HG02623 (cell line): ENCODE measurements around the gene SCG3.
"Not testable (repeated sequence)": the region's sequence is repeated elsewhere in the genome, so short reads cannot be mapped to it uniquely, and the experiment has no call there.

Source experiments
- ATAC-seq: cut with Tn5 transposase; IDR thresholded peaks from one replicate; pipeline ENCODE4 v1.9.1; 2021; ENCODE audit warnings: moderate library complexity; ENCODE audit not compliant: unreplicated experiment

Gene SCG3

GRCh38 chr15:51681303-51681963, at the start of gene SCG3:
Gene SCG3, plus strand, starts transcription at chr15:51681503. Its CDS starts 253 bp downstream, at chr15:51681756.
- ATAC-seq: no peak

GRCh38 chr15:51634591-51635198, 46.6 kb upstream of the SCG3 start:
- ATAC-seq: no peak

- no peak for ATAC-seq
These were observed 39.7 kb upstream of the SCG3 start for GRCh38 chr15:51641490-51642130.

- ATAC-seq: no peak
These were observed 38.6 kb upstream of the SCG3 start for GRCh38 chr15:51642696-51643095.

GRCh38 chr15:51647128-51647562, 34.2 kb upstream of the SCG3 start:
- no peak for ATAC-seq

GRCh38 chr15:51648101-51648500, 33.2 kb upstream of the SCG3 start:
- ATAC-seq: not testable (repeated sequence)

- ATAC-seq: not testable (repeated sequence)
These were observed 32.7 kb upstream of the SCG3 start for GRCh38 chr15:51648643-51649042.

- ATAC-seq: no peak
These were observed 31.4 kb upstream of the SCG3 start for GRCh38 chr15:51649659-51650521.

- no peak for ATAC-seq
These were observed 29.1 kb upstream of the SCG3 start for GRCh38 chr15:51652084-51652668.

- not testable (repeated sequence) for ATAC-seq
These were observed 25.8 kb upstream of the SCG3 start for GRCh38 chr15:51655401-51656057.

GRCh38 chr15:51658664-51659063, 22.6 kb upstream of the SCG3 start:
- ATAC-seq: no peak

- ATAC-seq: no peak
These were observed 20.2 kb upstream of the SCG3 start for GRCh38 chr15:51661072-51661471.

GRCh38 chr15:51667478-51667877, 13.8 kb upstream of the SCG3 start:
- no peak for ATAC-seq

- ATAC-seq: no peak
These were observed 12.9 kb upstream of the SCG3 start for GRCh38 chr15:51668446-51668845.

- no peak for ATAC-seq
These were observed 11.9 kb upstream of the SCG3 start for GRCh38 chr15:51669381-51669780.

- no peak for ATAC-seq
These were observed 9.1 kb upstream of the SCG3 start for GRCh38 chr15:51672155-51672687.

- no peak for ATAC-seq
These were observed 8.1 kb upstream of the SCG3 start for GRCh38 chr15:51672913-51673857.

GRCh38 chr15:51675234-51675633, 6.1 kb upstream of the SCG3 start:
- ATAC-seq: no peak

- ATAC-seq: no peak
These were observed 4.3 kb upstream of the SCG3 start for GRCh38 chr15:51677021-51677420.
